BE2C (cell line): ENCODE results near the gene BEND5.

Source experiments
- DNase-seq: peaks from one replicate; pipeline ENCODE4 v3.0.0-alpha.2; 2020
- H3K27me3 ChIP-seq: fragments of 250-450 bp; sonication (Bioruptor Pico); 2 replicates; pipeline ENCODE4 v1.5.1; 2020; ENCODE audit warnings: mild to moderate bottlenecking
- H3K36me3 ChIP-seq: fragments of 250-450 bp; sonication (Bioruptor Pico); 2 replicates; pipeline ENCODE4 v1.5.1; 2020; ENCODE audit warnings: mild to moderate bottlenecking
- H3K4me1 ChIP-seq: fragments of 250-450 bp; sonication (Bioruptor Pico); 2 replicates; pipeline ENCODE4 v1.5.1; 2020
- H3K4me3 ChIP-seq: 2 replicates; pipeline ENCODE4 v1.5.1; 2011; ENCODE audit warnings: low read depth, low read length
- H3K9me3 ChIP-seq: fragments of 250-450 bp; sonication (Bioruptor Pico); 2 replicates; pipeline ENCODE4 v1.5.1; 2020
- CTCF ChIP-seq: IDR thresholded peaks from 2 replicates; pipeline ENCODE4 v1.5.1; 2012; ENCODE audit warnings: mild to moderate bottlenecking, low read depth, low read length

The BEND5 gene

GRCh38 chr1:48761986-48762385, 14.7 kb downstream of the BEND5 start:
- no peak overlapping the region for H3K4me3 ChIP-seq

DNA sequence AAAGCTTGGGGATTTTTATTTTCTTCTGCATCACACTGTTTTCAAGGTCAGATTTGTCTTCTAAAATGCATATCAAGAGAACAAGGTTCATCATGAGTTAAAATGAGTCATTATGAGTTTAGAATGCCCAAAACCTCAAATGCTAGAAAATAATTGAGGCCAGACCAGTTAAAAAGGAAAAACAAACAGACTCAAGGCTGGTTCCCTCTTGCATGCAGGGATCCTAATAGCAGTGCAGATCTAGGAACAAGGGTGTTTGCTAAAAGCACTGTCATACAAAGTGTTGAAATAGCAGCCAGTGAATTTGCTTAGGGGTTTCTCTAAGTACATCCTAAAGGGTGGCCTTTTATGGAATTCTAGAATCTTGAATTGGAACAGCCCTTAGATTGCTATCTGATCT, 15.3 kb downstream of the BEND5 start:
- H3K4me3 ChIP-seq, result no peak overlapping the region
- no peaks in the 10 kb centered on the region for H3K36me3 ChIP-seq
- DNase-seq, result no peak
- H3K9me3 ChIP-seq, result no peaks in the 10 kb centered on the region
- H3K4me1 ChIP-seq, result no peaks in the 10 kb centered on the region
- H3K27me3 ChIP-seq, result no peaks in the 10 kb centered on the region
- no peak for TF ChIP-seq CTCF

More at GRCh38 chr1:48761986-48762385, 14.7 kb downstream of the BEND5 start:
- Histone ChIP-seq H3K27me3 (no peaks in the 10 kb centered on the region), H3K9me3 (no peaks in the 10 kb centered on the region), H3K36me3 (no peaks in the 10 kb centered on the region), H3K4me1 (no peaks in the 10 kb centered on the region)
- no peak for DNase-seq
- TF ChIP-seq CTCF, result no peak

DNA sequence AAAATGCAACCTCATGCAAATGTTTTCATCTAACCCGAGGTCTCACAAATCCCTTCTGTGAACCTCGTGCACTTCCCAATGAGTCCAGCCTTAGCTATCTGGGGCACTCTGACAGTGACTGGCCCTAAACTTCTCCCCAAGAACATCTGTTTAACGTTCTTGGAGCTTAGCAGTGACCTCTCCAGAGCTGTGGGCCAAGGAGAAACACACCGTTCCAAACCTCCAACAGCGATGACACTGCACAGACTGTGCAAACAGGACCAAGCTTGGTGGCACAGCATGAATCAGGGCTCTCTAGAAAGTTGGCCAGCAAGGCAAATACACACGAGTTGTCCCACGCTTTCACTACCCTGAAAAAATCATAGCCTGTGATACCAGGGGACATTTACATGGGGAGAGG, 15.8 kb downstream of the BEND5 start:
- Histone ChIP-seq H3K27me3 (no peaks in the 10 kb centered on the region), H3K36me3 (no peaks in the 10 kb centered on the region), H3K4me3 (no peak overlapping the region), H3K9me3 (no peaks in the 10 kb centered on the region), H3K4me1 (no peaks in the 10 kb centered on the region)
- no peak for DNase-seq
- no peak for TF ChIP-seq CTCF

GRCh38 chr1:48758976-48759375, 17.7 kb downstream of the BEND5 start:
- Histone ChIP-seq H3K36me3 (no peaks in the 10 kb centered on the region), H3K4me3 (no peak overlapping the region), H3K4me1 (no peaks in the 10 kb centered on the region), H3K27me3 (no peaks in the 10 kb centered on the region), H3K9me3 (no peaks in the 10 kb centered on the region)
- no peak for TF ChIP-seq CTCF
- no peak for DNase-seq

GRCh38 chr1:48757363-48757762, 19.3 kb downstream of the BEND5 start:
- H3K36me3 ChIP-seq, result no peaks in the 10 kb centered on the region
- H3K4me3 ChIP-seq, result no peak overlapping the region
- H3K27me3 ChIP-seq, result no peaks in the 10 kb centered on the region
- DNase-seq, result no peak
- H3K4me1 ChIP-seq, result no peaks in the 10 kb centered on the region
- H3K9me3 ChIP-seq, result no peaks in the 10 kb centered on the region
- TF ChIP-seq CTCF, result no peak

DNA sequence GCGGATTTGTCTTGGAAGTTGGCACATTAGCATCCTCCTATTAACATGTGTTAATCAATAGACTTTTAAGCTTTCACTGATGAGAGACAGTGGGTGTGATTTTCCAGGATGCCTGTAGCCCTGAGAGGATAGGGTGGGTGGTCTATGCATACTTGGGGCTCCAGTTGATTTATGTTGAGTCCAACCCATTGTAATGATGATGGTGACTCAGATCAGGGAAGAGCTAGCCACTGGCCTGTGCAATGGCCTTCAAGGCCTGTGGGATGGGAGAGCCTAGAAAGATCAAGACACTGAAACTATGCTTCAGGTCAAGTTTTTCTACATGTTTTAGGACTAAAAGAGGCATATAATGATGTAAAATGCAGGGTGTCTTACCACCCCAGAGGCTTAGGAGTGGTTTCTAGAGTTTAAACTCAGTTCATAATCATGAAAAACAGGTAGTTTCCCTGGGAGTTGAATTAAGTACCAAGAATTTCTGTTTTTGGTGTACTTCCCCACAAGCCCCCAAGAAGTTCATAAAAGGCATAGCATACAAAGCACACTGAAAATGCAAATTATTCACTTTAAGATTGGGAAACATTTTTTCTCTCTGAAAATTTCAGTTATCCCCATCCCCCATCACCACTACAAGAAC, 19.9 kb downstream of the BEND5 start:
- no peak for TF ChIP-seq CTCF
- DNase-seq, result no peak
- H3K27me3 ChIP-seq, result no peaks in the 10 kb centered on the region
- H3K4me3 ChIP-seq, result no peak overlapping the region
- H3K4me1 ChIP-seq, result no peaks in the 10 kb centered on the region
- H3K9me3 ChIP-seq, result no peaks in the 10 kb centered on the region
- H3K36me3 ChIP-seq, result no peaks in the 10 kb centered on the region
